Mesodermal cell (in vitro differentiated cells): Measurements from ENCODE around the gene FCN3.

ENCODE experiments used
- H3K27ac ChIP-seq: 2 replicates; pipeline ENCODE4 v1.7.0; 2013; ENCODE audit warnings: mild to moderate bottlenecking, low read depth, low read length, moderate library complexity; ENCODE audit not compliant: severe bottlenecking
- H3K36me3 ChIP-seq: 2 replicates; pipeline ENCODE4 v1.7.1; 2013; ENCODE audit warnings: mild to moderate bottlenecking, low read length, moderate library complexity; ENCODE audit not compliant: control insufficient read depth, insufficient read depth
- H3K4me1 ChIP-seq: one replicate; pipeline ENCODE4 v1.7.1; 2013; ENCODE audit warnings: mild to moderate bottlenecking, low read length; ENCODE audit not compliant: insufficient read depth, control insufficient read depth, poor library complexity, severe bottlenecking
- H3K4me3 ChIP-seq: 2 replicates; pipeline ENCODE4 v1.7.0; 2013; ENCODE audit warnings: low read length, control low read depth, mild to moderate bottlenecking; ENCODE audit not compliant: insufficient read depth, poor library complexity, severe bottlenecking; ENCODE audit errors: extremely low read depth
- H3K9me3 ChIP-seq: 2 replicates; pipeline ENCODE4 v1.7.1; 2013; ENCODE audit warnings: mild to moderate bottlenecking, low read length, moderate library complexity; ENCODE audit not compliant: control insufficient read depth
- WGBS, 2 experiments: methylation state at CpG; one replicate each; pipeline ENCODE4 v1.1.5; 2013; ENCODE audit warnings: missing lambda C conversion rate in 2 of 2; ENCODE audit not compliant: insufficient coverage in 2 of 2; 5-methylcytosine and 5-hydroxymethylcytosine counted together

FCN3 gene

GRCh38 chr1:27356619-27357280 lies 17.9 kb downstream of the FCN3 start:
- Histone ChIP-seq H3K4me3 (no peak overlapping the region), H3K9me3 (no peaks in the 10 kb centered on the region), H3K27ac (no peak overlapping the region), H3K36me3 (peaks cover 34% of the 10 kb centered on the region), H3K4me1 (peaks cover 13% of the 10 kb centered on the region)
- WGBS, 2 experiments: 90 to 94% methylated on average over 32 to 37 of the region's 37 CpGs

DNA sequence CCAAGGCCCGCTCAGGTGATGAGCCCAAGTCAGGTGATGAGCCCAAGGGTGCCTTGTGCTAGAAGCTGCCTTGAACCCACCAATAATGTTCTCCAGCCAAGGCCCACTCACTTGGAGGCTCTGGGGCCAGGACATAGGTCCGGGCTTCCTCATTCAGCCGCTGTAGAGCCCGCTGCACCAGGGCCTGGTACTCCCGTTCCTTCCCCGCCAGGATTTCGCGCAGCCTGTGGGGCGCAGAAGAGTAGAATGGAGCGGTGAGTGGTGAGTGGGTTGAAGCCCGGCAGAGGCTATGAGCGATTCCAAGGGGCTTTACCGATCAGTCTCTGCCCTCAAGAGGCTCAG lies 18.4 kb downstream of the FCN3 start:
- Histone ChIP-seq H3K4me1 (peaks cover 13% of the 10 kb centered on the region), H3K9me3 (no peaks in the 10 kb centered on the region), H3K27ac (no peak overlapping the region), H3K4me3 (no peak overlapping the region), H3K36me3 (peaks cover 32% of the 10 kb centered on the region)
- WGBS, 2 experiments: 97% methylated on average over 5 to 13 of the region's 13 CpGs

- no peak overlapping the region for H3K4me3 ChIP-seq
- H3K4me1 ChIP-seq: peaks cover 13% of the 10 kb centered on the region
- no peaks in the 10 kb centered on the region for H3K9me3 ChIP-seq
- peaks cover 29% of the 10 kb centered on the region for H3K36me3 ChIP-seq
- no peak overlapping the region for H3K27ac ChIP-seq
- 94 to 95% methylated on average over 5 of the region's 5 CpGs for WGBS, 2 experiments
Observed at GRCh38 chr1:27355683-27356082, 18.9 kb downstream of the FCN3 start.

GRCh38 chr1:27353629-27354028 lies 21.0 kb downstream of the FCN3 start:
- no peaks in the 10 kb centered on the region for H3K9me3 ChIP-seq
- peaks cover 24% of the 10 kb centered on the region for H3K36me3 ChIP-seq
- peaks cover 16% of the 10 kb centered on the region for H3K4me1 ChIP-seq
- 93 to 100% methylated on average over 1 to 2 of the region's 3 CpGs for WGBS, 2 experiments
- H3K4me3 ChIP-seq: no peak overlapping the region
- no peak overlapping the region for H3K27ac ChIP-seq

DNA sequence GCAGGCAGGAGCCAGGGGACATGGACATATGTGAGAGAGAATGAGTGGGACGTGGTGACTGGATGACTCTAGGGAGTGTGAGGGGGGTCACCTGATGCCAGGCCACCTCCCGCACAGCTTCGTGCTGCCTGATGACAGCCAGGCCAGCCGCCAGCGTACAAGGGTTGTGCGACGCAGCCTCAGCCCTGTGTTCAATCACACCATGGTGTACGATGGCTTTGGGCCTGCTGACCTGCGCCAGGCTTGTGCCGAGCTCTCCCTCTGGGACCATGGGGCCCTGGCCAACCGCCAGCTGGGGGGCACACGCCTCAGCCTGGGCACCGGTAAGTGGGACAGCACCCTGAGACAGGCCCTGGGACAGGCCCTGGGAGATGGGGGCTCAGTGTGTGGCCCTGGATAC lies 21.5 kb downstream of the FCN3 start:
- Histone ChIP-seq H3K4me1 (peaks cover 18% of the 10 kb centered on the region), H3K4me3 (no peak overlapping the region), H3K9me3 (no peaks in the 10 kb centered on the region), H3K36me3 (peaks cover 20% of the 10 kb centered on the region), H3K27ac (no peak overlapping the region)
- WGBS, 2 experiments: 98% methylated on average over 12 to 13 of the region's 13 CpGs

DNA sequence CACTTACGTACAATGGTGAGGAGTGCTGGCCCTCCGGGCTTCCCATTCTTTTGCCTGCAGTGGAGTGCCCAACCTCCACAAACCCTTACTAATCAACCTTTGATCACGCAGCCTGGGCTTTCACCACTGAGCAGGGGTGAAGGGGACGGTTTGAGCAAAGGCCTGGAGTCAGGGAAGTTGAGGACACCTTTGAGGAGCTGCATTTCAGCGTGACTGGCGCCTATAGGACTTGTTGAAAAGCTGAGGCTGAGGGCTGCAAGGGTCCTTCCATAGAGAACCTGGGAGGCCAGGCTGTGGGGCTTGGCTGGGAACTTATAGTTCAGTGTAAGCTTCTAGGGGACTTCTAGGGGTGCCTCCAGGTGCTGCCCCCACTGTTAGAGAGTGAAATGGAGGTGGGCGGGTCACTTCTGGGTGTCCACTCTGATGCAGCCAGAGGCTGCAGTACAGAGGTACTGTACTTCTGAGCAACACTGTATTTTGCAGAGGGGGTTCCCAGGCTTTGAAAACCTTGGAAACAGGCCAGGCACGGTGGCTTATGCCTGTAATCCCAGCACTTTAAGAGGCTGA lies 23.0 kb downstream of the FCN3 start:
- H3K4me3 ChIP-seq: peak overlapping the region; percentile 43
- H3K27ac ChIP-seq: peak overlapping the region; percentile 53
- peaks cover 10% of the 10 kb centered on the region for H3K4me1 ChIP-seq
- WGBS, 2 experiments: 40% methylated on average over 5 of the region's 8 CpGs
- H3K36me3 ChIP-seq: peaks cover 16% of the 10 kb centered on the region
- H3K9me3 ChIP-seq: no peaks in the 10 kb centered on the region

DNA sequence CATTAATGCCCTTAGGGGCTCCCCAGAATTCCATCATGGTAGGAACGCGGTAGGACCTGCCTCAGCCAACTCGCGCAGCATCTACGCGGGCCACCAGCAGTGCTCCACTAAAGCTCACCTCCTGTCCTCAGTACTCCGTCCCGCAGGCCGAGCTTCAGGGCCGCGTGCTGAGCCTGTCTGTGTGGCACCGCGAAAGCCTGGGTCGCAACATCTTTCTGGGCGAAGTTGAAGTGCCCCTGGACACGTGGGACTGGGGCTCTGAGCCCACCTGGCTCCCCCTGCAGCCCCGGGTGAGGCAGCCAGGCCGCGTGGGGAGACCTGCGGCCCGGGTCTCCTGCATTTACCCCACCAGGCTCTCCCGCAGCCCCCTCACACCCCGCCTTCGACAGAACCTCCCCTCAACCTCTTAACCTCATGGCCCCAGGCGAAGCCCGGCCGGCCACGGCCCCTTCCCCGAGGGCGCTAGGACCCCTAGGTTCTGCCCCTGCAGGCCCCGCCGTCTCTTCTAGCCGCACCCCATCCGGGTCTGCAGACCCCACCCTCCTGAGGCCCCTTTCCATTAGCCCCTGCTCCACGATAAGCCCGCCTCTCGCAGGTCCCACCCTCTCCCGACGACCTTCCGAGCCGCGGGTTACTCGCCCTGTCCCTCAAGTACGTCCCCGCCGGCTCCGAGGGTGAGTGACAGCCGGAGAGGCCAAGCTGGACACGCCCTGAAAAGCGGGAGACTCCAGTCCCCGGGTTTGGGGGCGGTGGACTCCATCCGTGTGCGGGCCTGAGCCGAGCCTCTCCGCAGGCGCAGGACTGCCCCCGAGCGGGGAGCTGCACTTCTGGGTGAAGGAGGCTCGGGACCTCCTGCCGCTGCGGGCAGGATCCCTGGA lies 23.7 kb downstream of the FCN3 start:
- Histone ChIP-seq H3K27ac (peak overlapping the region; percentile 53), H3K36me3 (peaks cover 13% of the 10 kb centered on the region), H3K4me3 (peak overlapping the region; percentile 43), H3K4me1 (peaks cover 9% of the 10 kb centered on the region), H3K9me3 (no peaks in the 10 kb centered on the region)
- WGBS, 2 experiments: 11% methylated on average over 51 to 53 of the region's 62 CpGs

- 14 to 17% methylated on average over 61 to 72 of the region's 84 CpGs for WGBS, 2 experiments
- peaks cover 9% of the 10 kb centered on the region for H3K4me1 ChIP-seq
- no peak overlapping the region for H3K27ac ChIP-seq
- H3K4me3 ChIP-seq: peak overlapping the region; percentile 43
- peaks cover 6% of the 10 kb centered on the region for H3K36me3 ChIP-seq
- no peaks in the 10 kb centered on the region for H3K9me3 ChIP-seq
Observed at GRCh38 chr1:27349784-27350662, 24.6 kb downstream of the FCN3 start.

DNA sequence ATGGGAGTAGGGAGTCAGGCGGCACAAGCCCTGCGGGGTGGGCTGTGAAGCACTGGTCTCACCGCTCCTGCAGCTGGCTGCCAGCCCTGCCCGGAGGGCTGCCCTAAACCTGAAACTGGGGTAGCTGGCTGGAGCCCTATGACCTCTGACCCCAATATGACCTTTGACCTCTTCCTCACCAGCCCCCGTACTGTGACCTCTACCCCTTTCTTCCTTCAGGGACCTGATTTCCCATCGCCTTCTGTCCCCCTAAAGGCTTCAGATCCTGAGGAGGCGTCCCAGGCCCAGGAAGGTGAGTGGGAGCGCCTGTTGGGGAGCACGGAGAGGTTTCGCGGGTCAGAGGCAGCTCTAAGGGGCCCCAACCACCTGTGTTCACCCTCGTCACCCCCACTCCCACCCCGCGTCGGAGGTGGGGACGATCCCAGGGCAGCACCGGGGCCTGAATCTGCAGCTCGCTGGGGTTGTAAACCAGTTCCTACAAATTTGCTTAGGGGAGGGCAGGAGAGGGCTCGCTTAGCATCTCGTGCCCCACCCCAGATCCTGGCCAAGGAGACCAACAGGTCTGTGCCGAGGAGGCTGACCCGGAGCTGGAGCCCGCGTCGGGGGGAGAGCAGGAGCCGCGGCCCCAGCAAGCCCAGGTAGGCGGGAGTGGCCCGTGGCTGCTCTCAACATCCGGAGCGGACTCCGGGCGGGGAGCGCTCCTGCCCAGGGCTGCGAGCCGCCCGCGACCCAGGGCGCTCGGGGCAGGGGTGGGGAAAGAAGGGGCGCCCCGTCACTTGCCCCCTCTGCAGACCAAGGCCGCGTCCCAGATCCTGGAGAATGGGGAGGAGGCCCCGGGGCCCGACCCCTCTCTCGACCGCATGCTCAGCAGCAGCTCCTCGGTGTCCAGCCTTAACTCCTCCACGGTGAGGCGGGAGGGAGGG lies 25.5 kb downstream of the FCN3 start:
- no peak overlapping the region for H3K27ac ChIP-seq
- H3K4me3 ChIP-seq: peak overlapping the region; percentile 43
- H3K4me1 ChIP-seq: peaks cover 9% of the 10 kb centered on the region
- H3K36me3 ChIP-seq: peaks cover 8% of the 10 kb centered on the region
- H3K9me3 ChIP-seq: no peaks in the 10 kb centered on the region
- WGBS, 2 experiments: 18 to 23% methylated on average over 22 to 26 of the region's 51 CpGs
